Measurements from ENCODE around the gene DOK7. TPM values are rescaled to one million over a fixed set of nuclear protein-coding genes. Genes with fewer than 3 reads are reported as not detected.
"Not testable (repeated sequence)": the region's sequence is repeated elsewhere in the genome, so short reads cannot be mapped to it uniquely, and the experiment has no call there.

Gene DOK7
- total RNA-seq, 1 donor from 2014 or later, result not detected

GRCh38 chr4:3500634-3501101 lies 37.6 kb downstream of the DOK7 start:
- no peak for DNase-seq (ENCODE audit: low spot score)

- DNase-seq (ENCODE audit: low spot score), result no peak
These were observed 38.2 kb downstream of the DOK7 start for GRCh38 chr4:3501126-3501824.

DNA sequence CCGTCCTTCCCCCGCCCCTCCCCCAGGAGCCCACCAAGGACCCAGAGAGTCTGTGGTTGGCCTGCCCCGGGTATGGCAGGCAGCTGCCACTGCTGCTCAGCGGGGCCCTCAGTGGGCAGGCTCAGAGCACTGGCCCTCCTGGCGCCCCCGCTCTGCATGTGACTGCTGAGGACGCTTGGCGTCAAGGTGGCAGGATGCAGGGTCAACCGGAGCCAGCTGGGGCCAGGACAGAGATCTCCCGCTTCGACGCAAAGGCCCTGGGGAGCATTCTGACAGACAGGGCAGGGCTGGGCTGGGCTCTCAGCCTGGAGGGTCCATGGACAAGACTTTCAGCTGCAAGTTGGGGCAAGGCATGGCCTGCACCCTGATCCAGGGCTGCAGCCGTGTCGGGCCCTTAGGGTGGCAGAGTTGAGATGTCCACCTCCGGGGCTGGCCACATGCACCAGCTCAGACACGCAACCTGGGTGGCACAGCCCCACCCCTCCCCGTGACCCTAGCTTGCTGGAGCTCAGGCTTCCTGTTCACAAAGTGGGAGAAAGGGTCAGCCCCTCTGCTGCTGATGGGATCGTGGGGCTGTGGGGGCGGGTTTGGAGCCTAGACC lies 38.8 kb downstream of the DOK7 start:
- no peak for DNase-seq (ENCODE audit: low spot score)

DNA sequence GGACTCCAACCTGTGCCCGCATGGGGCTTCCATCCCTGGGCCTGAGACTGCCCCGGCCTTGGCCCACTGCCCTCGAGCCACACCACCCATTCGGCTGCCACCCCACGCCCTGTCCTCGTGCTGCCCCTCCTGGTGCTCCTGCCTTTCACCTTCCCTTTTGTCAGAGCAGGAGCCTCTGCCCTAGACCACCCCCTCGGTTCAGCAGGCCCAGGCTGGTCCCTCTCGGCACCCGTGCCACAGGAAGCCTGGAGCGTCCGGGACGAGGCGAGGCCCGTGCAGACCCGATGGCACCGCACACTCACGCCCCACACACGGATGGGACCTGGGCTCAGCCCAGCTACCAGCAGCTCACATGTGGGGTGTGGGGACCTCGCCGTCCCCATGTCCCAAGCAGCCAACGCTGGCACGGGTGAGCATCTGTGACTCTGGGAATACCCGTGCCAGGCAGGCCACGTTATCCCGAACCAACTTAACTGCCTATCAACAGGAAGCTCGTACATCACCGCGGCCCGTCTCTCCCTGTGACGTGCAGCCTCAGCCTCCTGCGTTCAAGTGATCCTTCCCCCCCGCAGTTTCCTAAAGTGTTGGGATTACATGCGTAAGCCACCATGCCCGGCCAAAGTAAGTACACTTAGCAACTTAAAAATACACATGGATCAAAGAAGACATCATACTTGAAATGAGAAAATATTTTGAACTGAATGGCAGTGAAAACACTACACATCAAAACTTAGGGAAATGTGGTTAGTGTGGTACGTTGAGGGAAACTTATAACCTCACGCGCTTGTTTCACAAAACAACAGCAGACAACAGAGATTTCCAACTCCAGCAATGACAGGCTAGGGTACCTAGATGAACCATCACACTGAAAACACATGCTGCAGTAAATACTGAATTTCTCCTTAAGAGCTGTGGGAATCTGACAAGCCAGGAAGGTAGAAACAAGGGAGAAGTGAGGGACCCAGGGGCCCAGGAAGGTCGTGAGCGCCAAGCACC lies 40.1 kb downstream of the DOK7 start:
- DNase-seq (ENCODE audit: low spot score), result no peak

- no peak for DNase-seq (ENCODE audit: low spot score)
These were observed 42.1 kb downstream of the DOK7 start for GRCh38 chr4:3505231-3505630.

DNA sequence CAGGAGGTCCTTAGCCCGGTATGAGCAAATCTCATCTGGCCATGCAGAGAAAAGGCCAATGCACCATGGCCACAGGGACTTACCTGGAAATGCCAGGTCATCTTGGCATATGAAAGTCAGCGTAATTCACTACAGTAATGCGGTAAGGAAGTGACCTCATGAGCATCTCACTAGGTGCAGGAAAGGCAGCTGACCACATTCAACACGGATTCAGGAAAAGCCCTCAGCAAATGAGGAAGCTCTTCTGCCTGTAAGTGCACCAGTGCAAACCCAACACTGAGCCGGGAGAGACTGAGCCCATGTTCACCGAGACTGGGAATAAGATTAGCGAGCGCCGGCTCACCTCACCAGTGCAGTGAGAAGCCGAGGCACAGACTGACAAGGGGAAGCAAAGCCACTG lies 45.4 kb downstream of the DOK7 start:
- DNase-seq (ENCODE audit: low spot score), result no peak

DNA sequence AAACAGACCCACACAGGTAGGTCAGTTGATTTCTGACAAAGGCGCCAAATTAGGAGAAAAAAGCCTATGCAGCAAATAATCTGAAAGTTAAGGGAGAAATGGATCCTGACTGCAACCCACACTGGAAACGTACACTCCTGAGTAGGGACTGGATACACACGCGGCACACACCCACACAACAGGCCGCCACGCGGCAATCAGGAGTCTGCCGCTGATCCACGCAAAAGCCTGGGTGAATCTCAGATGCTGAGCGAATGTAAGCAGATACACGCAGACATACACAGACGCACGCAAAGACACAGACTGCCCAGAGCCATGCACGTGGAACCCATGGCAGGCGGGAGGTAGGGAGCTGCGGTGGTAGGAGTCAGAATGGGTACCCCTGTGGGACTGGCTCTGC lies 47.4 kb downstream of the DOK7 start:
- DNase-seq (ENCODE audit: low spot score), result no peak

DNA sequence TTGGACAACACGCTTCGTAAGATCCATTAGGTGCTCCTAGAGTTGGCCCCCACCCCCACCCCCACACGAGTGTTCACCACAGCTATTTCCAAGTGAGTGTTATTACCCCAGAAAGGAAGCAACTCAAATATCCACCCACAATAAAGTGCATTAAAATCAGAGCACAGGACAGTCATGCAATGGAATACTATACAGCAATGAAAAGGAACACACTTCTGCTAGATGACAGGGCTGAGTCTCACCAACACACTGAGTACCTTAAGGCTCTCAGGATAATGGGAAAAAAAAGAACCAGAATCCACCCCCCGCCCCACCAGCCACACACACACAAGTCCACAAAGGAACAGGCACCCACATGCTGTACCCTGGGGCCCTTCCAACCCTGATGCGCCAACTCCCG lies 48.1 kb downstream of the DOK7 start:
- no peak for DNase-seq (ENCODE audit: low spot score)

DNA sequence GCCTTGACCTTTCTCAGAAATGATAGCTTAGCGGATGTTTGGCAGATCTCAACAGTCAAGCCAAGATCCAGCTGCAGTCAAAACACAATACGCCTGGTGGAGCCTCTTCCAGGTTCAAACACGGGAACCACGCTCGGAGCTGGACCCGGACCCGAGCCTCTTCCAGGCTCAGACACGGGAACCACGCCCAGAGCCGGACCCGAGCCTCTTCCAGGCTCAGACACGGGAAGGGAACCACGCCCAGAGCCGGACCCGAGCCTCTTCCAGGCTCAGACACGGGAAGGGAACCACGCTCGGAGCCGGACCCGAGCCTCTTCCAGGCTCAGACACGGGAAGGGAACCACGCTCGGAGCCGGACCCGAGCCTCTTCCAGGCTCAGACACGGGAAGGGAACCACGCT lies 48.5 kb downstream of the DOK7 start:
- DNase-seq (ENCODE audit: low spot score), result not testable (repeated sequence)

DNA sequence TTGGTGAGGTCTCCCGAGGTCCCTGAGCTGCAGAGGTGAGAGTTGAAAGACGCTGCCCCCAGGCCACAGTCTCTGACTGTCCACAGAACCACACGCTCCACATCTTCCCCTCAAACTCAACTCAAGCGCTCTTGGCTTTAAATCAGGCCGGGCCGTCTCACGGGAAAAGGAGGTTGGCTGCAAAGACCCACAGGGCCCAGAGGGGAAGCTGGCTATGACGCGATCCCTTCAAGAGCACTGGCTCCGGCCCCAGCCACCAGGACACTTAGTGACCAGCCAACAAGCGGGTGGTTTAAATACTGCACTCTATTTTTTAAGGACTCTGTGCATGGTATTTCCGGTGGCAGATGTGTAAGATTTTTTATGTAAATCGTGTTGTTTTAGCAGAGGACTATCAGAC lies 49.2 kb downstream of the DOK7 start:
- DNase-seq (ENCODE audit: low spot score), result no peak

- DNase-seq (ENCODE audit: low spot score), result no peak
These were observed 49.6 kb downstream of the DOK7 start for GRCh38 chr4:3512719-3513118.

- no peak for DNase-seq (ENCODE audit: low spot score)
These were observed 50.7 kb downstream of the DOK7 start for GRCh38 chr4:3513807-3514206.

DNA sequence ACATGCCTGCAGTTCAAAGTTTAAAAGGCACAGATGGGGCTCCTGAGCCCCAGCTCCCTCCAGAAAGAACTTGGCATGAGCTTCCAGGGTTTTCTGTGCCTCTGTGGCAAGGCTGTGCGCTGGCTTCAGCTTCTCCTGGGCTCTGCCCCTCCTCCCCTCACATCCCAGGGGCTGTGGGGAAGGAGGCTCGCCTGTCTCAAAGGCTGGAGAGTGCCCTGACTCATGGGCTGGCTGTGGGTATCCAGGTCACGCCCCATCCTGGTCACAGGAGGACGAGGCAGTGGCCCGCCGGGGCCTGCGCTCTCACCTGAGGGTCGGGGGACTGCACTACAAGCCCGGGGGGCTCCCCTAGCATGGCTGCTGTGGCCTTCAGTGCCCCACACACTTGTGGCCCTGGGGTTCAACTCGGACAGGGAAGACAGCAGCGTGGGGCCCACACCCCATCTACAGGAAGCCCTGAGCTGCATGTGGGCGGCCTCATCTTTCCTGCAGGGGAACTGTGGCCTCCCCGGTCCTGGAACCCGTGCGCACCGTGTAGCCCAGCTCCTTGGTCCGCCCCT lies 51.2 kb downstream of the DOK7 start:
- no peak for DNase-seq (ENCODE audit: low spot score)

DNA sequence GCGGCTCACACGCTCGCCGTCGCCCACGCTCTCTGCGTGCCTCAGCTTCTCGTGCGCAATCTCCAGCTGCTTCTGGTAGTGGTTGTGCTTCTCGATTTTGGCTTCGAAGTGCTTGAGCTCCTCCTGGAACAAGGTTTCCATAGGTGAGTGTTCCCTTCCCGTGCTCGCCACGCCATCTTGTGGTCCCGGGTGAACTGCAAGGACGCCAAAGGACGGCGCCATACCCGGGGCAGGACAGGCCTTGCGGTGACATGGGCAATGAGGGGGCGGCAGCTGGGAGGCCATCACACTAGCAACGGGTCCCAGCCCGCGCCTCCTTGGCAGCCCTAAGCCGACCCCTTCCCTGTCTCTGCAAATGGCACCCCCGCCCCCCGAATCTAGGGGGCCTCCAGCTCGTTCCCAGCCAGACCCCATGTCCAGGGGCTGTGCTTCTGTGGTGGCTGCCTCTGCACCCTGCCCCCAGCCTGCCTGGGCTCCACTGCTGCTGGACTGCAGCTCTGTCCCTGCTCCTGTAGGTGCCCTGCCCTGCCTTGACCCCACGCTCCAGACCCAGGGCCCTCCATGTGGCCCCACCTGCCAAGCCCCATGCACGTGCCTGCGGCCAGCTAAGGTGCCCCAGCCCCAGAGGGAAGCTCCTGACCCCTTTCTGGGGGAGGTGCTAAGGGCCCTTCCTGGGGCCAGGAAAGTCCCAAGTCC lies 51.8 kb downstream of the DOK7 start:
- no peak for DNase-seq (ENCODE audit: low spot score)

GRCh38 chr4:3515646-3516045 lies 52.5 kb downstream of the DOK7 start:
- DNase-seq (ENCODE audit: low spot score), result no peak

GRCh38 chr4:3516061-3516835 lies 53.1 kb downstream of the DOK7 start:
- no peak for DNase-seq (ENCODE audit: low spot score)

DNA sequence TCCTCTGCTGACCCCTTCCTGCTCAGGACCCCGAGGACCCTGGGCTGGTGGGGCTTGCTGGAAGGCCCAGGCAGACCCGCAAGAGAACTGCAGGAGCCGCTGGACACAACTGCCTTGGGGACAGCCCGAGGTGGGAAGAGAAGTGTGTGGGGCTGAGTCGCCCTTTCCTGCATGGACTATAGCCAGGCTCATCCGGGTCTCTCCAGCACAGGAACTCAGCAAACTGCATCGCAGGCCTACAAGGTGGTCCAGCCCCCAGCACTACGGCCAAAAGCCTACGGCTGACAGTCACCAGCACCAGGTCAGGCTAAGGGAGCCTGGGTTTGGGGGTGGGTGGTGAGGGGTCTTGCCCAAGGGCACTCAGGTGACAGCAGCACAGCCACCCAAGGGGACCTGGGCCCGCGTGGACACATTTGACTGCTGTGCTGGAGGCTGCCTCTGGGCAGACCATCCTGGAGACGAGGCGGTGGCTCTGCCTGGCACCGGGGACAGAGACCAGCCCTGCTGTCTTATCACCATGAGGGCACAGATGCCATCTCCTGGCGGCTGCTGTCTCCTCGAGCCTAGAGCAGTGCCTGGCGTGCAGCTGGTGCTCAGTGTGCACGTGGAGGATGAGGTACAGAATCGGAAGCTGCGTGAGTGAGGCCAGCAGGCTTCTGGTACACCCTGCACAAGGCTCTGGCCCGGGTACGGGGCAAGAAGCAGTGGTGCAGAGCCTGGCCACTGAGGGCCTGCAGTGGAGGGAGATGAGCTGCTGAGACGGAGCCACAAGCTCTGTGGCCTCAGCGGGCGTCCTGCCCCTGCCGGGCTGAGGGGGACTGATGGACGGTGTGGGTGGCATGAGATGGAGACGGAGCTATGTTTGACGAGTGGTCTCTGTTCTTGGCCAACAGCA lies 54.0 kb downstream of the DOK7 start:
- no peak for DNase-seq (ENCODE audit: low spot score)

GRCh38 chr4:3517731-3518510 lies 54.8 kb downstream of the DOK7 start:
- no peak for DNase-seq (ENCODE audit: low spot score)

Data from mesenteric fat pad (tissue), 1 donor.